LoVo (cell line): ENCODE results near the gene TAS2R38.
"Not testable (repeated sequence)": the region's sequence is repeated elsewhere in the genome, so short reads cannot be mapped to it uniquely, and the experiment has no call there.

ENCODE experiments used
- DNase-seq: peaks from one replicate; pipeline ENCODE4 v3.0.0-alpha.2; 2016; ENCODE audit warnings: low spot score

TAS2R38 gene

GRCh38 chr7:141973673-141974072 is at the start of gene TAS2R38:
TSS of gene TAS2R38 (minus strand) at chr7:141973773. CDS start at chr7:141973689, 84 bp downstream.
- DNase-seq = no peak

GRCh38 chr7:142018154-142018553 is 44.6 kb upstream of the TAS2R38 start:
- DNase-seq = no peak

- DNase-seq = no peak
Observed at GRCh38 chr7:142017451-142017850, 43.9 kb upstream of the TAS2R38 start.

GRCh38 chr7:142012825-142013511 is 39.4 kb upstream of the TAS2R38 start:
- no peak for DNase-seq

- DNase-seq = peak; percentile 28
Observed at GRCh38 chr7:142010952-142011548, 37.5 kb upstream of the TAS2R38 start.

GRCh38 chr7:142009187-142009586 is 35.6 kb upstream of the TAS2R38 start:
- DNase-seq = no peak

GRCh38 chr7:142006577-142006976 is 33.0 kb upstream of the TAS2R38 start:
- DNase-seq = no peak

GRCh38 chr7:142002179-142002578 is 28.6 kb upstream of the TAS2R38 start:
- DNase-seq = no peak

- DNase-seq = peak; percentile 79
Observed at GRCh38 chr7:142001163-142001874, 27.7 kb upstream of the TAS2R38 start.

- no peak for DNase-seq
Observed at GRCh38 chr7:142000244-142000643, 26.7 kb upstream of the TAS2R38 start.

GRCh38 chr7:141999058-141999623 is 25.6 kb upstream of the TAS2R38 start:
- DNase-seq = no peak

GRCh38 chr7:141993354-141993753 is 19.8 kb upstream of the TAS2R38 start:
- no peak for DNase-seq

- DNase-seq = no peak
Observed at GRCh38 chr7:141992688-141993087, 19.1 kb upstream of the TAS2R38 start.

- DNase-seq = no peak
Observed at GRCh38 chr7:141992156-141992555, 18.6 kb upstream of the TAS2R38 start.

- DNase-seq = no peak
Observed at GRCh38 chr7:141991140-141991539, 17.6 kb upstream of the TAS2R38 start.

GRCh38 chr7:141990011-141990725 is 16.6 kb upstream of the TAS2R38 start:
- no peak for DNase-seq

- not testable (repeated sequence) for DNase-seq
Observed at GRCh38 chr7:141987803-141988202, 14.2 kb upstream of the TAS2R38 start.

GRCh38 chr7:141986923-141987322 is 13.3 kb upstream of the TAS2R38 start:
- DNase-seq = no peak

- DNase-seq = peak; percentile 18
Observed at GRCh38 chr7:141985926-141986325, 12.4 kb upstream of the TAS2R38 start.

- no peak for DNase-seq
Observed at GRCh38 chr7:141979568-141979967, 6.0 kb upstream of the TAS2R38 start.

GRCh38 chr7:141978351-141978750 is 4.8 kb upstream of the TAS2R38 start:
- DNase-seq = no peak
